Measurements from ENCODE around the gene TMEM233. TPM values are rescaled to one million over a fixed set of nuclear protein-coding genes. Genes with fewer than 3 reads are reported as not detected.

The TMEM233 gene
- total and polyA plus RNA-seq, 2 experiments from 2014 or later = 0.33 TPM; not detected in 1

DNA sequence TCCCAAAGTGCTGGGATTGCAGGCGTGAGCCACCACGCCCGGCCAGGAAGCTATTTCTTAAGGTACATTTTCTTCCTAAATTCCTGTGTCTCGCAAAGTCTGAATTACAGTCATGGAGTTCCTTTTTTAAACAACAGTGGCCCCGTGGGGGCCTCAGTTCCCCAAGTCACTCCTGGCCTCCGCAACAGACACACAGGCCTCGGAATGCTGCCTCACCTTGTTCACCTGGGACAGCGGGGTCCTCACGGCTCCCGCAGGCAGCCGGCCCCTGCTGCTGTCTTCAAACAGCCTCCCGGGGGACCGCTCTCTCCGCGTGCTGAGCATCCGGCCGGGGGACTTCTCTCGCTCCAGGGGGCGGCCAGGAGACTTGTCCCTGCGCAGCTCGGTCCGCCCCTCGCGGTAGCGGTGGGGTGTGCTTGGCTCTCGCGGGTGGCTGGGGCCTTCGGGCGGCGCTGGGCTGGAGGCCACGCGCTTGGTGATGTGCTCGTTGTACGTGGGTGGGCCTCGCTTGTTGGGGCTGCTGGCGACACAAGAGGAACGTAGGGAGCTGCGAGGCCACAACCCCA lies 96.4 kb downstream of the TMEM233 start:
- Histone ChIP-seq H3K9me3 (ENCODE audit: low read depth) (no peaks in the 10 kb centered on the region), H3K27me3 (replicated peaks; ENCODE audit: insufficient read depth) (no peaks in the 10 kb centered on the region), H3K36me3 (ENCODE audit: low read depth) (no peaks in the 10 kb centered on the region), H3K27ac (no peak overlapping the region), H3K9ac (no peak overlapping the region), H3K4me1 (ENCODE audit: insufficient read depth) (peaks cover 26% of the 10 kb centered on the region), H4K20me1 (ENCODE audit: insufficient read depth) (no peaks in the 10 kb centered on the region), H3K79me2 (ENCODE audit: insufficient read depth) (no peaks in the 10 kb centered on the region), H3K9me2 (ENCODE audit: insufficient read depth) (no peaks in the 10 kb centered on the region), H3F3A (ENCODE audit: insufficient read depth) (peaks cover 26% of the 10 kb centered on the region), H3K4me2 (ENCODE audit: unreplicated experiment) (no peak overlapping the region), H2AFZ (no peak overlapping the region), H3K4me3 (no peak overlapping the region)
- no peak for TF ChIP-seq EZH2 (IDR thresholded peaks at IDR 0.05; ENCODE audit: insufficient read depth, poor library complexity, severe bottlenecking)
- TF ChIP-seq EZH2phosphoT487 (IDR thresholded peaks at IDR 0.05; ENCODE audit: insufficient read depth, low read depth) = no peak
- DNase-seq = no peak
- 97 to 98% methylated on average over 34 to 38 of the region's 38 CpGs for WGBS, 2 experiments (ENCODE audit: low coverage in 1 of 2, low lambda C conversion rate in 2 of 2, missing lambda C conversion rate in 2 of 2)
- in situ Hi-C loops (cut with MboI) = no loop called here

DNA sequence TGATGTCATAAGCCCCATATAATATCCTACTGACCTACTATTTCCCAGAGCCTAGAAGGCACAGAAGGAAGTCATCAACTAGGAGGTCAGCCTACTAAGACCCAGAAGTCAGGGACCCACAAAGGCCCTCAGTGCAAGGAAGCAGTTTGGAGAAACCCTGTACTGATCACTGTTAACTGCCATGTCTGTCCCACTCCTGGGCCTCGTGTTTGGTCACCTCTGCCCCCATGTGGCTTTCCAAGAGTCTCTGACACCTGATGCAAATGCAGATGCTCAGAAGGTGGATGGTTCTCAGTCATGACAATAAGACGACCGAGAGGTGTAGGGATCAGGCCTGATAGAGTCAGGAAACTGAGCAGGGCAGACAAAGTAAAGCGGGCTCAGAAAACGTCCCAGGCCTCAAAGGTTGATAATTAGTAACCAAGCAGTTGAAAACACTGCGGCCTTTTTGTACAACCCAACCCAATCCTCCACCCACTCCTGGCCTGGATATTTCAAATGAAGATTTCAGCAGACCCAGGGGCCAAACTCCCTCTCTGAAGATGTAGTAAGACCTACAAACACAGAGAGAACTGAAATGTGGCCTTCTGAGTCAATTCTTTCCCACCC lies 97.7 kb downstream of the TMEM233 start:
- no peak overlapping the region for H3K4me3 ChIP-seq

DNA sequence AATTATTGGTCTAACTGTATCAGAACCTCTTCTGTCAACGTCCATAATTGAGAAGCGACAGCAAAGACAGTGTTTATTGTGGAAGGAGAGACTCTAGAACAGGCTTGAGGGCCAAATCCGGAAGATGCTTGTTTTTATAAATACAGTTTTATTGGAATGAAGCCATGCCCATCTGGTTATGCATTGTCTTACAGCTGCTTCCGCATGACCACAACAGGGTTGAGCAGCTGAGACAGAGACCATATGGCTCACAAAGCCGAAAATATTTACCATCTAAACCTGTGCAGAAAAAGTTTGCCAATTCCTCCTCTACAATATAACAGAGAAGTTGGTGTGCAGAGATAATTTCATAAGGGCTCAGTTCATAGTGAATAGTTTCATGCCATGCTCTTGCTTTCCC lies 98.8 kb downstream of the TMEM233 start:
- Histone ChIP-seq H3K27me3 (replicated peaks; ENCODE audit: insufficient read depth) (no peaks in the 10 kb centered on the region), H3K27ac (peak overlapping the region; percentile 47), H3K4me1 (ENCODE audit: insufficient read depth) (peaks cover 26% of the 10 kb centered on the region), H3K4me2 (ENCODE audit: unreplicated experiment) (peak overlapping the region; percentile 43), H3K9me2 (ENCODE audit: insufficient read depth) (no peaks in the 10 kb centered on the region), H4K20me1 (ENCODE audit: insufficient read depth) (no peaks in the 10 kb centered on the region), H3K79me2 (ENCODE audit: insufficient read depth) (no peaks in the 10 kb centered on the region), H3K4me3 (no peak overlapping the region), H3K36me3 (ENCODE audit: low read depth) (no peaks in the 10 kb centered on the region), H3F3A (ENCODE audit: insufficient read depth) (peaks cover 26% of the 10 kb centered on the region), H3K9me3 (ENCODE audit: low read depth) (no peaks in the 10 kb centered on the region), H2AFZ (no peak overlapping the region), H3K9ac (no peak overlapping the region)
- no peak for DNase-seq
- in situ Hi-C loops (cut with MboI) = no loop called here
- WGBS, 2 experiments (ENCODE audit: low coverage in 1 of 2, low lambda C conversion rate in 2 of 2, missing lambda C conversion rate in 2 of 2) = 69 to 74% methylated on average over 5 of the region's 5 CpGs
- TF ChIP-seq EZH2 (IDR thresholded peaks at IDR 0.05; ENCODE audit: insufficient read depth, poor library complexity, severe bottlenecking) (no peak), EZH2phosphoT487 (IDR thresholded peaks at IDR 0.05; ENCODE audit: insufficient read depth, low read depth) (no peak)

More for the DNA sequence above, 97.7 kb downstream of the TMEM233 start:
- Histone ChIP-seq H3K4me1 (ENCODE audit: insufficient read depth) (peaks cover 26% of the 10 kb centered on the region), H2AFZ (no peak overlapping the region), H3K9me3 (ENCODE audit: low read depth) (no peaks in the 10 kb centered on the region), H3K9me2 (ENCODE audit: insufficient read depth) (no peaks in the 10 kb centered on the region), H3K27me3 (replicated peaks; ENCODE audit: insufficient read depth) (no peaks in the 10 kb centered on the region), H3F3A (ENCODE audit: insufficient read depth) (peaks cover 26% of the 10 kb centered on the region), H3K79me2 (ENCODE audit: insufficient read depth) (no peaks in the 10 kb centered on the region), H4K20me1 (ENCODE audit: insufficient read depth) (no peaks in the 10 kb centered on the region), H3K27ac (no peak overlapping the region), H3K36me3 (ENCODE audit: low read depth) (no peaks in the 10 kb centered on the region), H3K9ac (no peak overlapping the region), H3K4me2 (ENCODE audit: unreplicated experiment) (no peak overlapping the region)
- no peak for DNase-seq
- 95 to 97% methylated on average over 6 of the region's 6 CpGs for WGBS, 2 experiments (ENCODE audit: low coverage in 1 of 2, low lambda C conversion rate in 2 of 2, missing lambda C conversion rate in 2 of 2)
- TF ChIP-seq EZH2phosphoT487 (IDR thresholded peaks at IDR 0.05; ENCODE audit: insufficient read depth, low read depth) = no peak
- no peak for TF ChIP-seq EZH2 (IDR thresholded peaks at IDR 0.05; ENCODE audit: insufficient read depth, poor library complexity, severe bottlenecking)
- in situ Hi-C loops (cut with MboI) = no loop called here

Small RNA genes within 50 kb of the gene (small RNA-seq; reads per million reads assigned to genes)
- not detected for gene RN7SKP197 (ENCODE audit: low read depth, low replicate concordance)

Other genes starting within 250 kb of the TMEM233 start
- 16.6 and 19.2 TPM in 2 replicates for gene PRKAB1, start 74.4 kb downstream of the TMEM233 start, total RNA-seq (2014; rRNA removed; shearing (Covaris generic))
- 24.7 and 25.0 TPM in 2 replicates for gene PRKAB1, start 74.4 kb downstream of the TMEM233 start, polyA plus RNA-seq (2016; fragmentation: Nextera tagmentation; extraction: Ambion mirVana)